Loucy (cell line): ENCODE data around the gene TSHZ2.
"Not testable (repeated sequence)": the region's sequence is repeated elsewhere in the genome, so short reads cannot be mapped to it uniquely, and the experiment has no call there.

Experiments
- H2AFZ ChIP-seq: fragments of 200-600 bp; sonication (generic); 2 replicates; pipeline ENCODE4 v1.6.0; 2016; ENCODE audit warnings: antibody characterized with exemption, mild to moderate bottlenecking, low read length, moderate library complexity
- H3F3A ChIP-seq: fragments of 200-600 bp; 2 replicates; pipeline ENCODE4 v1.6.0; 2016; ENCODE audit warnings: antibody characterized with exemption, low read depth, mild to moderate bottlenecking
- H3K27me3 ChIP-seq: fragments of 200-600 bp; sonication (generic); 2 replicates; pipeline ENCODE4 v1.6.1; 2014; ENCODE audit warnings: low read length, mild to moderate bottlenecking; ENCODE audit not compliant: insufficient read depth, poor library complexity, severe bottlenecking
- H3K36me3 ChIP-seq: fragments of 200-600 bp; sonication (generic); 2 replicates; pipeline ENCODE4 v1.6.1; 2016; ENCODE audit warnings: low read length; ENCODE audit not compliant: insufficient read depth
- H3K4me1 ChIP-seq: fragments of 200-600 bp; sonication (generic); 2 replicates; pipeline ENCODE4 v1.5.1; 2014; ENCODE audit warnings: low read length, mild to moderate bottlenecking; ENCODE audit not compliant: insufficient read depth, poor library complexity, severe bottlenecking
- H3K4me2 ChIP-seq: fragments of 200-600 bp; sonication (generic); 2 replicates; pipeline ENCODE4 v1.6.0; 2014; ENCODE audit warnings: antibody characterized with exemption, low read length, low read depth, mild to moderate bottlenecking; ENCODE audit not compliant: poor library complexity, severe bottlenecking
- H3K4me3 ChIP-seq: fragments of 200-600 bp; sonication (generic); 2 replicates; pipeline ENCODE4 v1.5.1; 2014; ENCODE audit warnings: low read length, mild to moderate bottlenecking, mixed read lengths; ENCODE audit not compliant: poor library complexity, severe bottlenecking
- H3K79me2 ChIP-seq: fragments of 200-600 bp; sonication (generic); 2 replicates; pipeline ENCODE4 v1.6.1; 2014; ENCODE audit warnings: low read length; ENCODE audit not compliant: insufficient read depth
- H3K9ac ChIP-seq: fragments of 200-600 bp; sonication (generic); 2 replicates; pipeline ENCODE4 v1.6.0; 2014; ENCODE audit warnings: mild to moderate bottlenecking, low read depth, low read length, moderate library complexity; ENCODE audit not compliant: poor library complexity, severe bottlenecking
- H3K9me2 ChIP-seq: fragments of 200-600 bp; sonication (generic); replicated peaks from 2 replicates; pipeline ENCODE4 v1.6.1; 2016; ENCODE audit warnings: low read depth, low read length, mixed read lengths
- H3K9me3 ChIP-seq: fragments of 200-600 bp; sonication (generic); 2 replicates; pipeline ENCODE4 v1.6.1; 2014; ENCODE audit warnings: mild to moderate bottlenecking, antibody characterized with exemption, low read length, low read depth; ENCODE audit not compliant: insufficient read depth
- H4K20me1 ChIP-seq: fragments of 200-600 bp; sonication (generic); 2 replicates; pipeline ENCODE4 v1.6.0; 2014; ENCODE audit warnings: antibody characterized with exemption, low read length, mild to moderate bottlenecking; ENCODE audit not compliant: insufficient read depth, poor library complexity, severe bottlenecking
- EZH2phosphoT487 ChIP-seq: fragments of 200-600 bp; IDR thresholded peaks from 2 replicates; pipeline ENCODE4 v1.6.1; 2018; ENCODE audit warnings: antibody characterized with exemption, mild to moderate bottlenecking, moderate library complexity, borderline replicate concordance
- TF ChIP-seq, protein P1 (sequence below): fragments of 200-600 bp; sonication (generic); conservative IDR thresholded peaks from 2 replicates; pipeline ENCODE4 v1.5.1; 2014; ENCODE audit warnings: mild to moderate bottlenecking, antibody characterized with exemption, low read length

TSHZ2 gene

DNA sequence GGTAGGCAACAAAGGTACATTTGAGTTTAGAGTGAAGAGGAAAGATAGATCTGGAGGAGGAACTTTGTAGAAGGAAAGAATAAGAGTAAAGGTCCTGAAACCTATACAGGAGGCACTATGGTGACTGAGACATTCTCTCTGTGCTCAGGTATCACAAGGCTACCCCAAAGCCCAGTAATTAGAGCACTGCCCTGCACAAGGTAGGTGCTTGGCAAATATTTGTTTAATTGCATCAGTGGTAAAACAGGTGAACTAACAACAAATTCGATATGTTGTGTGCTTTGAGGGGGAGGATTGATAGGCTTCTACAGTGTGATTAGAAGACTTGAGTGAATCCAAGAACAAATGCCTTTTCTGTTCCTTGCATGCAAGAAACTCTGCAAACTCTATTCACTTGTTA is 6.8 kb upstream of the TSHZ2 start:
- Histone ChIP-seq H4K20me1 (no peaks in the 10 kb centered on the region), H3K9me3 (0 out of 2 replicates have a peak, but pooled peaks cover 4% of the 10 kb centered on the region), H3F3A (no peaks in the 10 kb centered on the region), H3K4me2 (no peak overlapping the region), H3K4me3 (no peak overlapping the region), H3K27me3 (no peaks in the 10 kb centered on the region), H3K4me1 (no peaks in the 10 kb centered on the region), H2AFZ (no peak overlapping the region), H3K9me2 (no peaks in the 10 kb centered on the region), H3K36me3 (no peaks in the 10 kb centered on the region), H3K79me2 (no peaks in the 10 kb centered on the region), H3K9ac (no peak overlapping the region)
- no peak for TF ChIP-seq EZH2phosphoT487
- TF ChIP-seq, protein P1, sequence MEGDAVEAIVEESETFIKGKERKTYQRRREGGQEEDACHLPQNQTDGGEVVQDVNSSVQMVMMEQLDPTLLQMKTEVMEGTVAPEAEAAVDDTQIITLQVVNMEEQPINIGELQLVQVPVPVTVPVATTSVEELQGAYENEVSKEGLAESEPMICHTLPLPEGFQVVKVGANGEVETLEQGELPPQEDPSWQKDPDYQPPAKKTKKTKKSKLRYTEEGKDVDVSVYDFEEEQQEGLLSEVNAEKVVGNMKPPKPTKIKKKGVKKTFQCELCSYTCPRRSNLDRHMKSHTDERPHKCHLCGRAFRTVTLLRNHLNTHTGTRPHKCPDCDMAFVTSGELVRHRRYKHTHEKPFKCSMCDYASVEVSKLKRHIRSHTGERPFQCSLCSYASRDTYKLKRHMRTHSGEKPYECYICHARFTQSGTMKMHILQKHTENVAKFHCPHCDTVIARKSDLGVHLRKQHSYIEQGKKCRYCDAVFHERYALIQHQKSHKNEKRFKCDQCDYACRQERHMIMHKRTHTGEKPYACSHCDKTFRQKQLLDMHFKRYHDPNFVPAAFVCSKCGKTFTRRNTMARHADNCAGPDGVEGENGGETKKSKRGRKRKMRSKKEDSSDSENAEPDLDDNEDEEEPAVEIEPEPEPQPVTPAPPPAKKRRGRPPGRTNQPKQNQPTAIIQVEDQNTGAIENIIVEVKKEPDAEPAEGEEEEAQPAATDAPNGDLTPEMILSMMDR = no peak

DNA sequence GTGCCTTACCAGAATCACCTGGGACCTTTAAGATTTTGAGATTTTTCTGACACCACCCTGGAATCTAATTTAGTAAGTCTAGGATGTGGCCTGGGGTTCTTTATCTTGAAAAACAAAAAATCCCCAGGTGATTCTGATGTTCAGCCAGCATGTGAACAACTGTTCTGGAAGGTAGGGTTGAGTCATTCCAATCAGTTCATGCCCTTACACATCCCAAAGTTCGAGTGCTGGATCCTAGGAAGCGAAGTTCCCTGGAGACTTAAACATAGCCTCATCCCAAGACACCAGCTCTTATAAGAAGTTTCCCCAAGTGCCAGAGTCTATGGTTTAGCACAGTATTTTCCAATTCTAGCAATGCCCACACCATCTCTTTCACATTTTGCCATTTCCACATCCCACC is 6.3 kb upstream of the TSHZ2 start:
- H3F3A ChIP-seq = no peaks in the 10 kb centered on the region
- H3K9me2 ChIP-seq = no peaks in the 10 kb centered on the region
- no peak overlapping the region for H3K4me3 ChIP-seq
- TF ChIP-seq EZH2phosphoT487 = no peak
- TF ChIP-seq, protein P1 = no peak
- H3K9me3 ChIP-seq = 0 out of 2 replicates have a peak, but pooled peaks cover 4% of the 10 kb centered on the region
- no peak overlapping the region for H3K4me2 ChIP-seq
- no peak overlapping the region for H3K9ac ChIP-seq
- H3K79me2 ChIP-seq = no peaks in the 10 kb centered on the region
- H4K20me1 ChIP-seq = no peaks in the 10 kb centered on the region
- H2AFZ ChIP-seq = no peak overlapping the region
- no peaks in the 10 kb centered on the region for H3K36me3 ChIP-seq
- no peaks in the 10 kb centered on the region for H3K4me1 ChIP-seq
- no peaks in the 10 kb centered on the region for H3K27me3 ChIP-seq

DNA sequence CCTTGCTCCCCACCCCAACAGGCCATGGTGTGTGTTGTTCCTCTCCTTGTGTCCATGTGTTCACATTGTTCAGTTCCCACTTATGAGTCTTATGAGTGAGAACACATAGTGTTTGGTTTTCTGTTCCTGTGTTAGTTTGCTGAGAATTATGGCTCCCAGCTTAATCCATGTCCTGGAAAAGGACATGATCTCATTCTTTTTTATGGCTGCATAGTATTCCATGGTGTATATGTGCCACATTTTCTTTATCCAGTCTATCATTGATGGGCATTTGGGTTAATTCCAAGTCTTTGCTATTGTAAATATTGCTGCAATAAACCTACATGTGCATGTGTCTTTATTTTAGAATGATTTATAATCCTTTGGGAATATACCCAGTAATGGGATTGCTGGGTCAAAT is 5.6 kb upstream of the TSHZ2 start:
- H3K9me3 ChIP-seq = not testable (repeated sequence)

DNA sequence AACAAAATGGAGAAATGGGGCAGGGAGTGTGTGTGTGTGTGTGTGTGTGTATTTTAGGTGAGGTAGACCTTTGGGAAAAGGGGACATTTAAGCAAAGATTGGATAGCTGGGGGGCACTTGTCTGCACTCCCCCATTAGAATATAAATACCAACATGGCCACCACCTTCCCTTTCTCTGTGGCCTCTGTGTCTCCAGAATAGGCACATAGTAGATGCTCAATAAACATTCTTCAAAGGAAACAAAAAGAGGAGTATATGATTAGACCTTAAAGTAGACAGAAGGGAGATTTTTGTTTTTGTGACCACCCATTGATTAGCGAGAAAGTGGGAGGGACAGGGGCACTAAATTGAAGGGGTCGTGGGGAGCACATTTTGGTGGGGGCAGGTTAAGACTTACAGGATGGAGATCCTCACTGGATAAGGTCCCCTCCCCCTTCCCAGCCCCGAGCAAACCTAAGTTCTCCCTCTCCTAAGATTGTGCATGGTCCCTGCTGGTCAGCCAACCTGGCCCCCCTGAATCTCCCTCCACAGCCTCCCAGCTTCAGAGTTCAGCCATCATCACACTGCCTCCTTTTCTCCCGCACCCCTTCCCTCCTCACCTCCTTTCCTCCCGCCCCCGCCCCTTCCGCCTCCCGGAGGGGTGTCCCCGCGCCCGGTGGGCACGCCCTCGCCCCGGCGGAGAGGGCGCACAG is 514 bp upstream of the TSHZ2 start:
- Histone ChIP-seq H3K36me3 (no peaks in the 10 kb centered on the region), H3K4me2 (no peak overlapping the region), H3K27me3 (no peaks in the 10 kb centered on the region), H3K79me2 (no peaks in the 10 kb centered on the region), H3F3A (no peaks in the 10 kb centered on the region), H4K20me1 (no peaks in the 10 kb centered on the region), H3K4me3 (no peak overlapping the region), H3K4me1 (no peaks in the 10 kb centered on the region), H2AFZ (no peak overlapping the region), H3K9ac (no peak overlapping the region), H3K9me2 (no peaks in the 10 kb centered on the region), H3K9me3 (0 out of 2 replicates have a peak, but pooled peaks cover 4% of the 10 kb centered on the region)
- TF ChIP-seq, protein P1 = no peak
- TF ChIP-seq EZH2phosphoT487 = no peak

More for the DNA sequence above, 5.6 kb upstream of the TSHZ2 start:
- H3K27me3 ChIP-seq, H4K20me1 ChIP-seq, H3K4me2 ChIP-seq, H3K79me2 ChIP-seq, H3K4me3 ChIP-seq, H3K4me1 ChIP-seq, H3K9me2 ChIP-seq, H3K9ac ChIP-seq, H3K36me3 ChIP-seq, H2AFZ ChIP-seq, H3F3A ChIP-seq: not testable (repeated sequence)
